Stomach (tissue), 4 donors: ENCODE data around the gene EGFLAM.

Experiments
- EP300 ChIP-seq: sonication (generic); formaldehyde crosslinking; IDR thresholded peaks from one replicate; pipeline ENCODE4 v1.6.1; 2017; ENCODE audit warnings: antibody characterized with exemption
- POLR2A ChIP-seq, 4 donors: fragments of 450-650 bp; IDR thresholded peaks; one replicate each; pipeline ENCODE4 v1.6.1; 2016; ENCODE audit warnings: antibody characterized with exemption in 4 of 4, control low read depth in 2 of 4, mild to moderate bottlenecking in 1 of 4, moderate library complexity in 1 of 4

GRCh38 chr5:38453921-38454320 is 195.6 kb downstream of the EGFLAM start:
- no peak for TF ChIP-seq EP300
- no peak for TF ChIP-seq POLR2A (IDR thresholded peaks at IDR 0.05)
